ENCODE data around the gene KIF3A.

Gene KIF3A

DNA sequence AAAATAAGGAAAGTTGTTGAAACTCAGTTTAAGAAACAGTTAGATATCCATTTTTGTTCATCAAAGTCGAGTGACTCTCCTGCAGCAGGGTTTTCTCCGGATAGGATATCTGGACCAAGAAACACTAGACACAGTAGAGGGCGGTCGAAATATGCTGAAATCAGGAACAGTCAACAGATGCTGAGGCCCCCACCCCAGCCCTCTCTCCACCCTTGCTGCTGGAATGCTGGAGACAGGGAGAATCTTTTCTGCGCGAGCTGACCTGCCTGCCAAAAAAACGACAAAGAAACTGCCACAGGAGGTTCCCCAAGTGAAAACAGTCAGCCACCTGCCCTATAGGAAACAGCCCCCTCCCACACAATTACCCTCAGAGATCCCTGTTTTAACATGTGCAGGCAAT lies 83.6 kb downstream of the KIF3A start:
- TF ChIP-seq, protein P1, sequence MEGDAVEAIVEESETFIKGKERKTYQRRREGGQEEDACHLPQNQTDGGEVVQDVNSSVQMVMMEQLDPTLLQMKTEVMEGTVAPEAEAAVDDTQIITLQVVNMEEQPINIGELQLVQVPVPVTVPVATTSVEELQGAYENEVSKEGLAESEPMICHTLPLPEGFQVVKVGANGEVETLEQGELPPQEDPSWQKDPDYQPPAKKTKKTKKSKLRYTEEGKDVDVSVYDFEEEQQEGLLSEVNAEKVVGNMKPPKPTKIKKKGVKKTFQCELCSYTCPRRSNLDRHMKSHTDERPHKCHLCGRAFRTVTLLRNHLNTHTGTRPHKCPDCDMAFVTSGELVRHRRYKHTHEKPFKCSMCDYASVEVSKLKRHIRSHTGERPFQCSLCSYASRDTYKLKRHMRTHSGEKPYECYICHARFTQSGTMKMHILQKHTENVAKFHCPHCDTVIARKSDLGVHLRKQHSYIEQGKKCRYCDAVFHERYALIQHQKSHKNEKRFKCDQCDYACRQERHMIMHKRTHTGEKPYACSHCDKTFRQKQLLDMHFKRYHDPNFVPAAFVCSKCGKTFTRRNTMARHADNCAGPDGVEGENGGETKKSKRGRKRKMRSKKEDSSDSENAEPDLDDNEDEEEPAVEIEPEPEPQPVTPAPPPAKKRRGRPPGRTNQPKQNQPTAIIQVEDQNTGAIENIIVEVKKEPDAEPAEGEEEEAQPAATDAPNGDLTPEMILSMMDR (IDR thresholded peaks at IDR 0.05; ENCODE audit: low read depth, low read length): no peak
- no peak for DNase-seq (ENCODE audit: low read depth in 2 of 2)
- no peak overlapping the region for H3K4me3 ChIP-seq (replicated peaks in 1 of 2; ENCODE audit: low read depth in 2 of 2, low read length in 2 of 2)

DNA sequence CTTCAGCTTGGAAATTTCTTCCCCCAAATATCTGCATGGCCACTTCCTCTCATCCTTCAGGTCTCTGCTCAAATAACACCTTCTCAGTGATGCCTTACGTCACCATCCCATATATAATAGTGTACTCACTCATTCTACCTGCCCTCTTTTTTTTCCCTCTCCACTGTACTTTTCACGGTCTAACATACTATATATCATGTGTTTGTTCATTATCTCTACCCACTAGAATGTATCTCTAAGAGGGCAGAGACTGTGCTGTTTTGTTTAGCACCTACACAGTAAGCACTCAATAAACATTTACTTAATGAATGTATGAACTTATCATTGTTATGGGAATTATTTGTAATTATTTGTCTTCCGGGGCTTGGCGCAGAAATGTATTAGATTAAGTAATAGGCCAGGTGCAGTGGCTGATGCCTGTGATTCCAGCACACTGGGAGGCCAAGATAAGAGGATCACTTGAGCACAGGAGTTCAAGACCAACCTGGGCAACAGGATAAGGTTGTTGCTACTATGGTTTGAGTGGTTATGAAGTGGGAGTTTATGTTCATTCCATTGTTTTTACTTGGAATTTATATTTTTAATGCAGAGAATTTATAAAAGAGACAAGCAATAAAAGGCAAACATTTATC lies 85.4 kb downstream of the KIF3A start:
- no peak for DNase-seq (ENCODE audit: low read depth in 2 of 2)
- TF ChIP-seq, protein P1 (IDR thresholded peaks at IDR 0.05; ENCODE audit: low read depth, low read length): no peak
- H3K4me3 ChIP-seq (replicated peaks in 1 of 2; ENCODE audit: low read depth in 2 of 2, low read length in 2 of 2): no peak overlapping the region

DNA sequence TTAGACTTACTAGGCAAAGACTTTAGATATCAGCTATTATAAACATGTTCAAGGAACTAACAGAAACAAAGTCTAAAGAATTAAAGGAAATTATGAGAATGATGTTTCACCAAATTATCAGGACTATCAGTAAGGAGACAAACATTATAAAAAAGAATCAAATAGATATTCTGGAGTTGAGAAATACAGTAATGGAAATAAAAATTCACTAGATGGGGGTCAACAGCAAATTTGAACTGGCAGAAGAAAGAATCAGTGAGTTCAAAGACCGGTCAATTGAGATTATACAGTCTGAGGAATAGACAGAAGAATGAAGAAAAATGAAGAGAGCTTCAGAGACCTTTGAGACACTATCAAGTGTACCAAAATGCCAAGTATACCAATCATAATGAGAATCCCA lies 89.0 kb downstream of the KIF3A start:
- TF ChIP-seq, protein P1 (IDR thresholded peaks at IDR 0.05; ENCODE audit: low read depth, low read length): no peak
- no peak overlapping the region for H3K4me3 ChIP-seq (replicated peaks in 1 of 2; ENCODE audit: low read depth in 2 of 2, low read length in 2 of 2)
- DNase-seq (ENCODE audit: low read depth in 2 of 2): no peak

DNA sequence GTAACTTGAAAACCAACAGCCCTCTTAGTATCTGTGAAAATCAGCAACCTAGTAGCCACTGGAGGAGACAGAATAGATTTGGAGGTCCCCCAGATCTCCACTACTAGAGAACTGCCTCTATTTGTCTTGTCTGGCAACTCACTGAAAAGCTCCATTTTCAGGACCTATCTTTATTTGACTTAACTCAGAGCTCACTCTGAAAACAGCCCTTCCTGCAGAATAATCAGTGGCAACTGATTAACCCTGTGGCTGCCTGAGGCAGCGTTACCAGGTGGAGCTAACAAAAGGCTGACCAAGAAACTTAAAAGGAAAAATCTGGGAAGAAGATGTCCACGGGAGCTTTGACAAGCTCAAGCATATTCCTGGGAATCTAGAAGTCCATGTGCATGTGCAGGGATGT lies 89.9 kb downstream of the KIF3A start:
- no peak overlapping the region for H3K4me3 ChIP-seq (replicated peaks in 1 of 2; ENCODE audit: low read depth in 2 of 2, low read length in 2 of 2)
- no peak for DNase-seq (ENCODE audit: low read depth in 2 of 2)
- TF ChIP-seq, protein P1 (IDR thresholded peaks at IDR 0.05; ENCODE audit: low read depth, low read length): no peak

DNA sequence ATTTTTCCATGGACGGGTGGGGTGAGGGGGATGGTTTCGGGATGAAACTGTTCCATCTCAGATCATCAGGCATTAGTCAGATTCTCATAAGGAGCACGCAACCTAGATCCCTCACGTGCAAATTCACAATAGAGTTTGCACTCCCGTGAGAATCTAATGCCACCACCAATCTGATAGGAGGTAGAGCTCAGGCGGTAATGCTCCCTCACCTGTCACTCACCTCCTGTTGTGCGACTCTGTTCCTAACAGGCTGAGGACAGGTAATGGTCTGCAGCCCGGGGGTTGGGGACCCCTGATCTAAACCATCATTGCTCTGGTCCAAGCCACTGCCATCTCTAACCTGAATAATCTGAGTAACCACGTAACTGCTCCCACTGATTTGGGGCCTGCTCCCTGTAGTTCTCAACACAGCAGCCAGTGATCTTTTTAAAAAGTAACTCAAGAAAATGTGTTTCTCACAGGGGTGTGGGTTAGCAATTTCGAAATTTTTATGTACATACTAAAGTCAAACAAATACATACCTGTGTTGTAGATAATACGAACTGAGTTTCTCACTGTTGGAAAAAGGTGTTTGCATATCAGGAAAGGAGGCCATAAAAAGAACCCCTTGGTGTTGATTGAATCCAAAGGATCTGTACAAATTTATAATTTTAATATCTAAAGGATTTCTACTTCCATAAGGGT lies 90.6 kb downstream of the KIF3A start:
- TF ChIP-seq, protein P1 (IDR thresholded peaks at IDR 0.05; ENCODE audit: low read depth, low read length): no peak
- DNase-seq (ENCODE audit: low read depth in 2 of 2): no peak
- H3K4me3 ChIP-seq (replicated peaks in 1 of 2; ENCODE audit: low read depth in 2 of 2, low read length in 2 of 2): no peak overlapping the region

DNA sequence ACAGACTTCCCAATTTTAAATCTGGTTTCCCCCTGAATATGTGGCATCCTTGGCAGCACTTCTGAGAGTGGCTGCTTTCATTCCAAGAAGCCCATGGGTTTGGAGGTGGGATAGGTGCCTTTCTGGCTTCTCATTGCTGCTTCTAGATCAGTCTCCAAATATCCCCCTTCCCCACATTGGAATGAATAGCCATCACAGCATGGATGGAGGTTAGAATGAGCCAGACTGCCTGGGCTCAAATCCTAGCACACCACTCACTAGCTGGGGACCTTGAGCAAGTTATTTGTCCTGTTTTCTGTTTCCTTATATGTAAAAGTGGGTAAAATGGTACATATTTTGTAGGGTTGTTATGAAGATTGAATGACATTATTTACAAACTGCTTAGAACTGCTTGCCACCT lies 93.2 kb downstream of the KIF3A start:
- H3K4me3 ChIP-seq (replicated peaks in 1 of 2; ENCODE audit: low read depth in 2 of 2, low read length in 2 of 2): no peak overlapping the region
- no peak for DNase-seq (ENCODE audit: low read depth in 2 of 2)
- TF ChIP-seq, protein P1 (IDR thresholded peaks at IDR 0.05; ENCODE audit: low read depth, low read length): no peak

Data from cardiac fibroblast (primary cell).